Stimulated activated CD8-positive, alpha-beta memory T cell treated with anti-CD3 and anti-CD28 coated beads, Interleukin-4, amount 100 ng/mL, for 48 hours (primary cell): Measurements from ENCODE around the gene OLFM2.
"Not testable (repeated sequence)": the region's sequence is repeated elsewhere in the genome, so short reads cannot be mapped to it uniquely, and the experiment has no call there.

Experiments
- DNase-seq: peaks from one replicate; pipeline ENCODE4 v3.0.0-alpha.2; 2020

The OLFM2 gene

DNA sequence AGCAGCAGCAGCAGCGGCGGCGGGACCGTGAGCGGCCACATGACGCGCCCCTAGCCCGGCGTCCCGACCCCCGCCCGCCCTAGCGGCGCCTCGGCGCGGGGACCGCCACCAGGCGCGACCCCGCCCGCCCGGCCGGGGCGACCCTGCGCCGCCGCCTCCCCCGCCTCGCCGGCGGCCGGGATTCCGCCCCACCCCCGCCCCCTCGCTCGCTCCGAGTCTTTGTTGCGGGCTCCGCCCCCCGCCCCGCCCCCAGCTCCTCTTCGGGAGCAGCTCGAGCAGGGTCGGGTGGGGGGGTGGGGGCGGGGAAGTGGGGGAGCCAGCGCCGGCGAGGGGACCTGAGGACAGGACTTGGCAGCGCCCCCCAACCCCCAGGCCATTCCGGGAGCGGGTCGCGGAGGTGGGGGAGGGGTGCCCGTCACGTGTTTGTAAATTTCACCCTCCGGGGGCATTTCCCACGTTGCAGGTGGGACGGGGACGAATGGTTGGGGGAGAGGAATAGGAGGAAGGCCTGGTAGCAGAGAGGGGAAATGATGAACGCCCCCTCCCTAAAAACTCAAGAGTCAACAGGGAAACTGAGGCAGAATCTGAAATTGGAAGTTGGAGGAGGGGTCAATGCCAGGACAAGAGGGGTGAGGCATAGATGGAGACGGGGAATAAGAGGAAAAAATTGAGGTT lies at the start of gene OLFM2:
Gene OLFM2, minus strand, starts transcription at position 190 of the 675 bp plus-strand sequence. Its CDS starts 149 bp downstream, at position 41.
- DNase-seq: no peak

DNA sequence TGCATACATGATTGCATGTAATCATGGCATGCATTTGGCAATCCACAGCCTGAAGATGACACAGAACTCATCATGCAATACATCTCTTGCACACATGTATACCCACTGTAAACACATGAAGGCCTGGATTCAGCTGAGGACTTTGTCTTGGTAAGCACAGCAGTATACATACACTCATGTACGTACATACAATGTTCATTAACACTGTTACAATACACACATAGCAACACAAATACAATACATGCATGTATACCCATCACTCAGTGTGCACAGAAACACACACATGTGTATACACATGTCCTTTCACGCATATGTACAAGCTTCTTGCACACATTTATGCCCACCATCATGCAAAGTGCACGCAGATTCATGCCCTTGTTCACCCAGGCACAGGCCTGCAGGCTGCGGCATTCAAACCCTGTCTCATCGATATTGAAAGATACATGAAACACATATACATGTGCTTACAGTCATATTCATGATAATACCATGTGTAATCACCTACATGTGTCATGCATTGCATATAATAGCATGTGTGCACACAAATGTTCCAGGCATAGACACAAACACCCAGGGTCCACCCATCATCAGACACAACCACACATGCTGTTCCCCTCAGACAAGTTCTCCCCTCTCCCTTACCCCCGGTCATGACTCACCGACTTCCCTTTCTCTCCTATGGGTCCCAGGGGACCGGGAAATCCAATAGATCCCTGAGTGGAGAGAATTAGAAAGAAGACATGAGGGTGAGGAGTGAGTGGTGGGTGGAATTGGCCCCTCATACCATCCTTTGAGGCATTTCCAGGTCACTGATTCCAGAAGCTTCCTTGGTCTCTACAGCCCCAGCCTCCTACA lies 45.3 kb upstream of the OLFM2 start:
- no peak for DNase-seq

DNA sequence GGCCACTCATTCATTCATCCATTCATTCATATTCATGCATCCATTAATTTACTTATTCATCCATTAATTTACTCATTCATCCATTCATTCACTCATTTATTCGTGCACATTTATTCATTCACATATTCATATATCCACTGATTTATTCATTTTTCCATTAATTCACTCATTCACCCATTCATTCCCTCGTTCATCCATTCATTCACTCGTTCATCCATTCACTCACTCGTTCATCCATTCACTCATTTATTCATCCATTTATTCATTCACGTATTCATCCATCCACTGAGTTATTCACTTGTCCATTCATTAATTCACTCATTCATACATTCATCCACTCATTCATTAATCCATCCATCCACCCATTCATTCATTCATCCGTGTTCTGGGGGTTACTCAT lies 35.8 kb upstream of the OLFM2 start:
- no peak for DNase-seq

DNA sequence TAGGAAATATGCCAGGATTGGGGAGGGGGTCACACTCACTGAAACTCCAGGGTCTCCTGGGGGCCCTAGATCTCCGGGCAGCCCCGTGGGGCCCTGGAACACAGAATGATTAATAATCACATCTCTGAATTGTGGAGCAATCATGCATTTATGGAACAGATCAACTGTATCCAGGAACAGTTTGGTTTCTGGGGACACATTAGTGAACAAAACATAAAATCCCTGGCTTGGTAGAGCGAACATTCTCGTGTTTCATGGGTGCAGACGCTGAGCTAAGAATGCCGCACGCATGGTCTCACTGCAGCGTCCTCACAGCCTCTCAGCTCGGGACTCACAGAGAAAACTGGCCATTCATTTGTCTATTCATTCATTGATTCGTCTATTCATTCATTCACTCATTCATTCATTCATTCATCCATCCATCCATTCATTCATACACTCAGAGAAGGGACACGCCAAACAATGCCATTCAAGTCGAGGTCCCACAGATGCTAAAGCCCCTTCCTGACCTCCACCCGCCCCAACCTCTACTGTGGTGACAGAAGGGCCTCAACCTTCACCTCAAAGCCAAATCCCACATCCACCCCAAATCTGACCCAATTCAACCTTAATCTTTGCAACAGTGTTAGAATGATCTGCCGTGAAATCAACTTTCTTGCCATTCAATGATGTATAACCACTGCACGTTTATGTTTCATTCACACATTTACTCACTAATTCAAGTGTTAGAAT lies 35.0 kb upstream of the OLFM2 start:
- no peak for DNase-seq

DNA sequence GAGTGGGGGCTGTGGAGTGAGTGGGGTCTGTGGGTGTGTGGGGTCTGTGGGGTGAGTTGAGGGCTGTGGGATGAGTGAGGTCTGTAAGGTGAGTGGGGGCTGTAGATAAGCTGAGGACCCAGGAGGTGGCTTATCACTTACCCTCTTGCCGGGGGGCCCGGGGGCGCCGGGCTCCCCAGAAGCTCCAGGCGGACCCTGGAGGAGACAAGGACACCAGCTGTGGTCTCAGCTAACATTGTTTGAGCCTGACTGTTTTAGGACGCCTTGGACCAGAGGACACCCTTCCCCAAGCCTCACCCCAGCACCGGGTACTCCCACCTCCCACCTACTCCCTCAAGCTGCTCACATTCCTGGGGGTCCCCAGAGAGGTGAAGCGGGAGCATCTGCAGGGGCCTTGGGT lies 34.2 kb upstream of the OLFM2 start:
- no peak for DNase-seq

DNA sequence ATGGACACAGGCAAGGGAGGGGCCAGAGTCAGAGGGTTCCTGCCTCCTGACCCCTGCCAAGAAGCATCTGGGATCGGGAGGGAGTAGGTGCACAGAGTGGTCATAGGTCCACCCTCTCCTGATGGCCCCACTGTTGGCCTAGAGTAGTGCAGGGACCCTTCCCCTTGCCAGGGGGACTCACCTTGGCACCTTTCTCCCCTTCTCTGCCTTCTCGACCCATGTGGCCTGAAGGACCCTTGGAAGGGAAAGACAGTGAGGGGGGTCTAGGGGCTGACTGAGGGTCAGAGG lies 33.3 kb upstream of the OLFM2 start:
- no peak for DNase-seq

DNA sequence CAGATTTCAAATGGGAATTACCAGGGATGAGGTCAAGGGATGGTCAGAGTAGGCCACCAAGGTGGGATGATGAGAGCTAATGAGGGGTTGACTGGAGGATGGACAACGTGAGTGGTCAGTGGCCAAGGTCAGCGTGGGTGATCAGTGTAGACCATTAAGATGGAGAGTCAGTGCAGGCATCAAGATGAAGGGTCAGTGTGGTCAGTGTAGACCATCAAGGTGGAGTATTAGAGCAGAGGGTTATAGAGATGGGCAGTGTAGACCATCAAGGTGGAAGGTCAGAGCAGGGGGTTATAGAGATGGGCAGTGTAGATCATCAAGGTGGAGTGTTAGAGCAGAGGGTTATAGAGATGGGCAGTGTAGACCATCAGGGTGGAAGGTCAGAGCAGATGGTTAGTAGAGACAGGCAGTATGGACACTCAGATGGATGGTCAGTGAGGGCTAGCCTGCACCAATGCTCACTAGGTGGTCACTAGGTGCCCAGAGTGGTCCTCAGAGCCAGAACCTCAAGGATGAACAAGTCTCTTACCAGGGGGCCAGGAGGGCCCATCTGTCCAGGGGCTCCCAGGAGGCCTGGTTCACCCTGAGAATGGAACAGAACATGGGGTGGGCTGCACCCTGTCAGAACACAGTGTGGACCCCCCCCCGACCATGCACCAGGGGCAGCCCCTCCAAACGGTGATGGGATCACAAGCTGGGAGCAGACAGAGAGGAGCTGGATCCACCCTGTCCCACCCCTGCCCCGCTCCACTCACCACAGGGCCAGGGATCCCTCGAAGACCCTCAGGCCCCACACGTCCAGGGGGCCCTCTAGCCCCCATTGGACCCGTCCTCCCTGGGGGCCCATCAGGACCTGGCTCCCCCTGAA lies 32.7 kb upstream of the OLFM2 start:
- DNase-seq: no peak

DNA sequence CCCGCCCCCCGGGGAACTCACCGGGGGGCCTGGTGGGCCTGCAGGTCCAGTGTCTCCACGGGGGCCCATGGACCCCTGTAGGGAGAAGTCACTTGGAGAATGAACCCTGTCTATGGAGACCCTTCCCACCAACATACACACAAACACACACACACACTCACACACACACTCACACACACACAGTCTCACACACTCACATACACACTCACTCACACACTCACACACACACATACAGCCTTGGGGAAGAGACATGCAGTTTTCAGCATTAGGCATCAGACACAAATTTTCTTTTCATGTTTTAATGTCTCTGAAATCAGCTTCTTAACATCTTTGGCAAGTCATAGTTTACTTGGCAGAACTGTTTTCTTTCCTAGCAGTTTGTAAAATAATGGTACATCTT lies 31.0 kb upstream of the OLFM2 start:
- no peak for DNase-seq

DNA sequence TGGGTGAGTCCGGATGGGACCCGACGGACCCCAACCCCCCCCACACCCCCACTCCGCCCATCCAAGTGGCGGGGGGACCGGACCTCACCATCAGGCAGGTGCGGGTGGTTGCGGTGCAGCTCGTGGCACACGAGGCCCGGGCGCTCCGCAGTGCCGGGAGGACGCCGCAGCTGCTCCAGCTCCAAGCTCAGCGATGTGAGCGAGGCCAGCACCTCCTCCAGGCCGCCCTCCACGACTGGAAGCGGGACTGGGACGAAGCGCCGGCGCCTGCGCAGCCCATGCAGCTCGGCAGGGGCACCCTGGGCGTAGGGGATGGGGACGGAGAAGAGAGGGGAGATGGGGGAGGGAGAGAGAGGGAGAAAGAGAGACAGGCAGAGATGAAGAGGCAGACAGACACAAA lies 30.1 kb upstream of the OLFM2 start:
- no peak for DNase-seq

DNA sequence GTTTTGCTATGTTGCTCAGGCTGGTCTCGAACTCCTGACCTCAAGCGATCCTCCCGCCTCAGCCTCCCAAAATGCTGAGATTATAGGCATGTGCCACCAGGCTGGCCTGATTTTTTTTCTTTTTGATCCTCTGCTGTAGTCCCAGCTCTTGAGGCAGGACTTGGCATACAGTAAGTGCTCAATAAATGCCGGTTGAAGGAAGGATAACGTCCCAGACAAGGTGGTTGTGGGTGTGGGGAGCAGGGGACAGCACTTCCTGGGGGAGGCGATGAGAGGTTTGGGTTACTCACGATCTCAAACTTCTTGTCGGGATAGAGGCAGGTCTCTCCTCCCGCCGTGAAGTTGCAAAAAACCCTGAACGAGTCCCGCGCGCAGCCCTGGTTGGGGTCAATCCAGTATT lies 29.7 kb upstream of the OLFM2 start:
- no peak for DNase-seq

DNA sequence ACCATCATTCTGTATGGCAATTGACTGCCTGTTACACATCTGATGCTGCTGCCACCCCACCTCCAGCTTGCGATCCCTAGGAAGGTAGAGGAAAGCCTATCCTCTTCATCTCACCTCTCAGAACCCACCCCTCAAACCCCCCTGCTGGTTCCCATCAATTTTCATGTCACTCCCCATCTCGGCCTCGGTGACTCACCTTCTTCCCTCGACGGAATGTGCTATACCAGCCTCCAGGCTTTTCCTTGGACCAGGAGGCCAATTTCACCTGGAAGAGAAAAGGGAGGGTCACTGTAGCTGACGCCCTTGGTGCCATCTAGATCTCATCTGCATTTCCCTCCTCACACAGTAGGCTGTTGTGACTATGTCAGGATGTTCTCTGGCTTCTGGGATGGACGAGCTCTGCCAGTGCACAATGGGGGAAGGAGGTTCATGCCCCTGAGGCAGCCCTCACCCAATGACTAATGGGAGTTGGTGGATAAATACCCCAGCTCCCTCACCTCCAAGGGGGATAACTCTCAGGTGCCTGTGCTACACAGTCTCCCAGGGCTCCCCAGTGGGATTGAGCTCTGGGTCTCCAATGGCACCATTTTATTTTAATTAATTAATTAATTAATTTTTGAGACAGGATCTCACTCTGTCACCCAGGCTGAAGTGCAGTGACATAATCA lies 26.4 kb upstream of the OLFM2 start:
- no peak for DNase-seq

DNA sequence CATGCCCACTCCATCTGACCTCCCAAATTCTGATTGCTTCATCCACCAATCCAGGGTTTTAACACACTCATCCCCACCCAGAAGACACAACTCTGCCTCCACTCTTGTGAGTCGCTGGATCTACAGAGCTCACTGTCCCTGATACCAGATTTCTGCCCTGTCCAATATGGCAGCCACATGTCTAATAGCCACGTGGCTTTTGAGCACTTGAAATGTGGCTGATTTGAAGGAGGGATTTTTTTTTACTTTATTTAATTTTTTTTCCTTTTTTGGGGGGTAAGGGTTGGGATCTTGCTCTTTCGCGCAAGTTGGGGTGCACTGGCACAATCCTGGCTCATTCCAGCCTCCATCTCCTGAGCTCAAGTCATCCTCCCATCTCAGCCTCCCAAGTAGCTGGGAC lies 24.8 kb upstream of the OLFM2 start:
- DNase-seq: no peak

DNA sequence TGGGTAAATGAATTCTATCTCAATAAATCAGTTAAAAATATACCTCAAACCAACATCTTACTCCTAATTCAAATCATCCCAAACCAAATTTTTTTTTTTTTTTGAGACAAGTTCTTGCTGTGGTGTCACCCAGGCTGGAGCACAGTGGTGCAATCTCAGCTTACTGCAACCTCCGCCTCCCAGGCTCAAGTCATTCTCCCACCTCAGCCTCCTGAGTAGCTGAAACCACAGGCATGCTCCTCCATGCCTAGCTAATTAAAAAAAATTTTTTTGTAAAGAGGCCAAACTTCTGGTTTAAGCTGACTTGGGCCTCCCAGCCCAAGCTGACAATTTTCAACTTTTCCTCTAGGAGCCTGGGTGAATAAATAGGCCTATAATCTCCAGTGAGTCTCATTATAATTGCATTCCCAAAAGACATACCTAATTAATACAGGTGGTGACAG lies 22.1 kb upstream of the OLFM2 start:
- no peak for DNase-seq

DNA sequence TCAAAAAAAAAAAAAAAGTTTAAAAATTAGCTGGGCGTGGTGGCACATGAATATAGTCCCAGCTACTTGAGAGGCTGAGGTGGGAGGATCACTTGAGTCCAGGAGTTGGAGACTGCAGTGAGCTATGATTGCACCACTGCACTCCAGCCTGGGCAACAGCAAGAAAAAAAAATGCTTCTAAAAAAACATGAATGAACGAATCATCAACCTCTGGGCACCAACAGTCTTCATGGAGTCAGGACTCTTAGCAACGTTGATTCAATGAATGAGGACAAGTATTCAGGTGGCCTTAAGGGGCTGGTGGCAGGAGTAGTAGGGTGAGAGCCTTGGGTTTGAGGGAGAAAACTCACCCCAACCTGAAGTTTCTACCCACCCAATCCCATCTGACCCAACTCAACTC lies 20.6 kb upstream of the OLFM2 start:
- DNase-seq: no peak

DNA sequence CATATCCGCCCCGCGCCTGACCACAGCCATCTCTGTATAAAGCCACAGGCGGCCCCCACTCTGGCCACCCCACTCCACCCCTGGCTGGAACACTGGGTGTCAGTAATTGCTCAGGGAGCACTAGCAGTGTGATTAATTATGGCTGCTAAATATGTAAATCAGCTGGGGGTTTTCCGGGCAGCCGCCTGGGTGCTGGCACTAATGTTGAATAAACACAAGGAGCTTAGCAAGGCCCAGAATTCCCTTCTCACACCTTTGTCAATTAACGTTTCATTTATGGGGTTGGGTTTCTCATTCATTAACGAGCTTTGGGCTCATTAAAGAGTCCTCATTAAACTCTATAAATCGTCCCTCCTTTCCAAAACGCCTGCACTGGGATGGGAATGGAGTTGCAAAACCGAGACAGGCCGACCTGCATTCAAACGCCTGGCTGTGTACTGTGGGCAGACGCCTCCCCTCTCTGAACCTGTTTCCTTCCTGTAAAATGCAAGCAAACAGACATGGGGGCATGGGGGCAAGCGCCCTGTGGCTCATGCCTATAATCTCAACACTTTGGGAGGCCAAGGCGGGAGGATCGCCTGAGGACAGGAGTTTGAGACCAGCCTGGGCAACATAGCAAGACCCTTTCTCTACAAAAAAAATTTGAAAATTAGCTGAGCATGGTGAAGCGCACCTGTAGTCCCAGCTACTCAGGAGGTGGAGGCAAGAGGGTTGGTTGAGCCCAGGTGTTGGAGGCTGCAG lies 17.7 kb upstream of the OLFM2 start:
- no peak for DNase-seq

DNA sequence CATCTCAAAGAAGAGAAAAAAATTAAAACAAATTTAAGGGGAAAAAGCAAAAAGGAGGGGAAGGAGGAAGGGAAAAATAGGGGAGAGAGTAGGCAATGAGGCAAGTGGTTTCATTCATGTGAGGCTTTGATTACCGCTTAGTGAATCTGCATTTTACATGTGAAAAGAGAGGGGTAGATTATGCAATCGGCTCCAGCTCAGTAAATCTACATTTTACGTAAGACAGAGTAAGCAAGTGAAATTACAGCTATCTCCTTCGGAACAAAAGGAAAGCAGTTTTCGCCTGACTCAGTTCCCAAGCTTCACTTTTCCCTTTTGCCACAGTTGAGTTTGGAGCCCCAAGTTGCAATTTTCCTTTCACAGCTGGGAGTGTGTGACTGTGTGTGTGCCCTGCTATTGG lies 16.0 kb upstream of the OLFM2 start:
- DNase-seq: no peak

DNA sequence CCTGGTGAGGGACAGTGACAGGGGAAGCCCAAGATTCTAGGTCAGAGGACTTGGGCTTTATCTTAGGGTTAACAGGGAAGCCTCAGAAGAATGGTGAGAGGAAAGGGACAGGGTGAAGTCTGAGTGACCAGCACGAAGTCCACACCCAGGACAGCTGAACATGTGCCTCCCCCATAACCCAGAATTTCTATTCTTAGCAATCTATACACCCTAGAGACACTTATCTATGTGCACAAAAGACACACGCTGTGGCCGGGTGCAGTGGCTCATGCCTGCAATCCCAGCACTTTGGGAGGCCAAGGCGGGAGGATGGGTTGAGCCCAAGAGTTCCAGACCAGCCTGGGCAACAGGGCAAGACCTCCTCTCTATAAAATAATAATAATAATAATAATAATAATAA lies 11.1 kb upstream of the OLFM2 start:
- no peak for DNase-seq

DNA sequence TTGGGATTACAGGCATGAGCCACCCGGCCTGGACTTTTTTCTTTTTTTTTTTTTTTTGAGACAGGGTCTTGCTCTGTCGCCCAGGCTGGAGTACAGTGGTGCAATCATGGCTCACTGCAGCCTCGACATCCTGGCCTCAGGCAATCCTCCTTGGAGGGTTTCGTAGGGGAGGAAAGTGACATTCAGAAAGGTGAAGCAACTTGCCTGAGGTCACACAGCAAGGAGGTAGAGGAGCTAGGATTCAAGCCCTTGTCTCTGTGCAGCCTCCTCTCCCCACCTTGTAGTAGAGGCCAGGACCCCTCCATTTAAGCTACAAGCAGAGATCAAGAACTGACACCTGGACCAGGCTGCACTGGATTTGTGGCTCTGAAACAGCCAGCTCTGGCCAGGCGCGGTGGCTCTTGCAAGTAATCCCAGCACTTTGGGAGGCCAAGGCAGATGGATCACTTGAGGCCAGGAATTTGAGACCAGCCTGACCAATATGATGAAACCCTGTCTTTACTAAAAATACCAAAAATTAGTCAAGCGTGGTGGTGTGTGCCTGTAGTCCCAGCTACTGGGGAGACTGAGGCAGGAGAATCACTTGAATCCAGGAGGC lies 10.3 kb upstream of the OLFM2 start:
- not testable (repeated sequence) for DNase-seq

DNA sequence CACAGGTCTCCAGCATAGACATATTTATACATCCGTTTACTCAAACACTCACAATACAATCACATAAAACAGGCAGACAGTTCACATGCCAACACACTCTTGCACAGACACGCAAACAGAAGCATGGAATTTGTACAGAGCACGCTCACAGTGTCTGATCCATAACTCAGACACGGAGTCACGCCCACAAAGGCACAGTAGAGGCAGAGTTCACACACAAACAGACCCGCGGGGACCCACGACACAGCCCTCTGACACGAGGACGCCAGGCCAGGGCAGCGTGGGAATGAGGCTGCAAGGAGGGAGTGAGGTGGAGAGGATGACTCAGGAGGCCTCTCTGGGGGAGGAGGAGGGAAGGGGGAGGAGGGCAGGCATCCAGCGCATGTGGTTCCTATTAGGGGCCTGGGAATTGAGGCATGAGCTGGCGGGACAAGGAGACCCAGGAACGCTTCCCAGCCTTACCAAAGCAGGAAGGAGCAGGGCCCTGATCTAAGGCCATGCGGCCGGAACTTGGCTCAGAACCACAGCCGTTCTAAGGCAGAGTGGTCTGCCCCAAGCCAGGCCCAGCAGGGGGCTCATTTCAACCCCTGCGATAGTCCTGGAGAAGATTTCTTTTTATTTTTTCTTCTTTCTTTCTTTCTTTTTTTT lies 9.1 kb upstream of the OLFM2 start:
- DNase-seq: no peak

DNA sequence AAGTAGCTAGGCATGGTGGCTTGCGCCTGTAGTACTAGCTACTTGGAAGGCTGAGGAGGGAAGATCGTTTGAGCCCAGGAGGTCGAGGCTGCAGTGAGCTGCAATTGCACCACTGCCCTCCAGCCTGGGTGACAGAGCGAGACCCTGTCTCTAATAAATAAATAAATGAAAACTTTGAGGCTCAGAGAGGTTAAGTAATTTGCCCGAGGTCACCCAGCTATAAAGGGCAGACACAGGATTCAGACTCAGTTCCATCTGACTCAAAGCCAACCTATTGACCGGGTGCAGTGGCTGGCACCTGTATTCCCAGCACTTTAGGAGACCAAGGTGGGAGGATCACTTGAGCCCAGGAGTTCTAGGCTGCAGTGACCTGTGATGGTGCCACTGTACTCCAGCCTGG lies 7.4 kb upstream of the OLFM2 start:
- no peak for DNase-seq

DNA sequence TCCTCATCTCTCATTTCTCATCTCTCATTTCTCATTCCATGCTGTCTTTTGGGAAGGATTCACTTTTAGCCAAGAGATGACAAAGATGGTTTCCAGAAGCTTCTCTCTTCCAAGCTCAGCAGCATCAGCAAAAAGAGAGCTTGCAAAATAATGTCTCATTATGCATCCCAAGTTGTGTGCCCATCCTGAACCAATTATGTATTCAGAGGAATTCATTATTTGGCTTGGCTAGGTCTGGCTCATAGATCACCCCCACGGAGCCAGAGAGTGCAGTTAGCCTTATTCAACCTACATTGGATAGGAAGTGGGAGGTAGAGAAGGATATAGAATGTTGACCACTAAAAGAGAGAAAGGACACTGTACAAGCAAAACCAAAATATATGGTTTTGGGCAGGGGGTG lies 5.4 kb upstream of the OLFM2 start:
- no peak for DNase-seq
